K562 (cell line): ENCODE measurements around the gene DNAAF2. TPM values are rescaled to one million over a fixed set of nuclear protein-coding genes. Genes with fewer than 3 reads are reported as not detected.

Source experiments
- ATAC-seq: fragments of 200-7000 bp; cut with Tn5 transposase; 3 replicates; pipeline ENCODE4 v1.9.1; 2020; ENCODE audit warnings: moderate library complexity
- BruUV-seq: library from RNA; stranded (reverse); fragments of 400-500 nt; replicated peaks from 2 replicates; lab custom pipeline; 2021; lab: Mats Ljungman, UMichigan
- CTCF ChIA-PET: fragments of 300-600 bp; formaldehyde crosslinking; extraction: SDS; loops from one replicate; lab custom pipeline; 2021; ENCODE audit warnings: low intra/inter-chr PET ratio; lab: Yijun Ruan, JAX
- POLR2A ChIA-PET: fragments of 300-600, 350-650 bp; sonication (Branson Sonifier 250); formaldehyde crosslinking; extraction: SDS; loops from one replicate; lab custom pipeline; 2021; ENCODE audit warnings: antibody characterized with exemption, inconsistent platforms; lab: Yijun Ruan, JAX
- DNase-seq, 4 experiments: peaks; one replicate each; pipeline versions ENCODE4 v3.0.0 to v3.0.0-alpha.2; 2011 to 2018; ENCODE audit warnings: low spot score in 3 of 4, mixed read lengths in 3 of 4; ENCODE audit errors: extremely low read depth in 1 of 4
- FAIRE-seq: peaks from 2 replicates; lab custom pipeline; 2011; peaks lifted over from hg19 to GRCh38; lab: Jason Lieb, UNC
- H2AFZ ChIP-seq: 2 replicates; pipeline ENCODE4 v1.6.0; 2011; ENCODE audit warnings: low read depth, low read length, control low read depth, inconsistent platforms
- H3K27ac ChIP-seq: fragments of 200-600 bp; 3 replicates; pipeline ENCODE4 v1.8.0; 2011; ENCODE audit warnings: low read depth, mild to moderate bottlenecking, control low read depth, inconsistent platforms, low read length, moderate library complexity, mixed read lengths; ENCODE audit errors: extremely low read depth
- H3K27me3 ChIP-seq, 2 experiments: fragments of 300-600 bp in 1 of 2; 2 replicates in 1 of 2; 3 replicates in 1 of 2; pipeline versions ENCODE4 v1.6.0 to v1.8.0; 2011; ENCODE audit warnings: inconsistent platforms in 2 of 2, low read length in 2 of 2, mild to moderate bottlenecking in 1 of 2, mixed read lengths in 1 of 2, moderate library complexity in 1 of 2; ENCODE audit not compliant: control insufficient read depth in 2 of 2, insufficient read depth in 2 of 2
- H3K36me3 ChIP-seq: fragments of 300-600 bp; 3 replicates; pipeline ENCODE4 v1.8.0; 2011; ENCODE audit warnings: mild to moderate bottlenecking, low read length, inconsistent platforms; ENCODE audit not compliant: control insufficient read depth, insufficient read depth
- H3K4me1 ChIP-seq, 2 experiments: fragments of 200-600 bp in 1 of 2; replicated peaks in 1 of 2; 2 replicates in 1 of 2; 3 replicates in 1 of 2; pipeline versions ENCODE4 v1.5.1 to v1.8.0; 2011; ENCODE audit warnings: inconsistent platforms in 2 of 2, low read length in 2 of 2, mild to moderate bottlenecking in 1 of 2, mixed read lengths in 1 of 2, moderate library complexity in 1 of 2; ENCODE audit not compliant: control insufficient read depth in 2 of 2, insufficient read depth in 2 of 2
- H3K4me2 ChIP-seq: 2 replicates; pipeline ENCODE4 v1.6.1; 2011; ENCODE audit warnings: low read length, control low read depth, inconsistent platforms, mixed read lengths; ENCODE audit not compliant: insufficient read depth
- H3K4me3 ChIP-seq: fragments of 200-600 bp; sonication (generic), shearing (Covaris generic); 2 replicates; pipeline ENCODE4 v1.5.1; 2016; ENCODE audit warnings: control low read depth, inconsistent platforms
- H3K79me2 ChIP-seq: fragments of 200-600 bp; 3 replicates; pipeline ENCODE4 v1.8.0; 2011; ENCODE audit warnings: low read length, inconsistent platforms; ENCODE audit not compliant: control insufficient read depth, insufficient read depth
- H3K9ac ChIP-seq, 2 experiments: 2 replicates each; pipeline versions ENCODE4 v1.6.0 to v1.6.1; 2011; ENCODE audit warnings: low read depth in 2 of 2, low read length in 2 of 2, control low read depth in 1 of 2, inconsistent platforms in 1 of 2, mild to moderate bottlenecking in 1 of 2, mixed read lengths in 1 of 2; ENCODE audit not compliant: insufficient read depth in 1 of 2
- H3K9me1 ChIP-seq: one replicate; pipeline ENCODE4 v1.6.0; 2011; ENCODE audit warnings: inconsistent platforms, mild to moderate bottlenecking, low read length, moderate library complexity; ENCODE audit not compliant: control insufficient read depth, insufficient read depth
- H3K9me3 ChIP-seq: replicated peaks from 2 replicates; pipeline ENCODE4 v1.5.1; 2011; ENCODE audit warnings: low read depth, low read length, inconsistent platforms; ENCODE audit not compliant: control insufficient read depth, insufficient read depth
- H4K20me1 ChIP-seq: replicated peaks from 2 replicates; pipeline ENCODE4 v1.6.1; 2011; ENCODE audit warnings: low read length, inconsistent platforms, mixed read lengths; ENCODE audit not compliant: control insufficient read depth, insufficient read depth
- CHD2 ChIP-seq: IDR thresholded peaks from 2 replicates; pipeline ENCODE4 v1.6.1; 2011; ENCODE audit warnings: low read depth, low read length
- GABPB2 ChIP-seq: fragments of 250-450 bp; sonication (Bioruptor Pico); conservative IDR thresholded peaks from 2 replicates; pipeline ENCODE4 v1.5.1; 2021; ENCODE audit warnings: mild to moderate bottlenecking
- KAT8 ChIP-seq: fragments of 450-650 bp; IDR thresholded peaks from 2 replicates; pipeline ENCODE4 v1.6.1; 2016; ENCODE audit warnings: low read depth, mild to moderate bottlenecking
- LARP7 ChIP-seq: fragments of 450-650 bp; IDR thresholded peaks from 2 replicates; pipeline ENCODE4 v1.6.1; 2016
- NR3C1 ChIP-seq: sonication (generic); formaldehyde crosslinking; IDR thresholded peaks from 2 replicates; pipeline ENCODE4 v1.8.1; 2022; ENCODE audit warnings: missing genetic modification reagents
- RB1 ChIP-seq: fragments of 450-650 bp; IDR thresholded peaks from 2 replicates; pipeline ENCODE4 v1.6.1; 2017; ENCODE audit warnings: low read depth, mild to moderate bottlenecking
- TAF7 ChIP-seq: fragments of 450-650 bp; IDR thresholded peaks from 2 replicates; pipeline ENCODE4 v1.6.1; 2016; ENCODE audit warnings: missing genetic modification characterization, missing compliant biosample characterization
- ZBTB34 ChIP-seq: fragments of 250-450 bp; sonication (Bioruptor Pico); IDR thresholded peaks from 2 replicates; pipeline ENCODE4 v1.8.0; 2021; ENCODE audit warnings: mild to moderate bottlenecking, moderate library complexity
- ZBTB49 ChIP-seq: sonication (generic); formaldehyde crosslinking; IDR thresholded peaks from 2 replicates; pipeline ENCODE4 v1.8.0; 2022; ENCODE audit warnings: missing genetic modification reagents, mild to moderate bottlenecking, borderline replicate concordance
- ZNF146 ChIP-seq: IDR thresholded peaks from one replicate; pipeline ENCODE4 v1.6.1; 2018; ENCODE audit warnings: missing compliant biosample characterization; ENCODE audit not compliant: unreplicated experiment
- ZNF24 ChIP-seq: fragments of 450-650 bp; IDR thresholded peaks from 2 replicates; pipeline ENCODE4 v1.6.1; 2016
- ZNF655 ChIP-seq: fragments of 250-450 bp; sonication (Bioruptor Pico); IDR thresholded peaks from 2 replicates; pipeline ENCODE4 v1.5.0; 2021
- ZNF707 ChIP-seq: fragments of 250-450 bp; sonication (Bioruptor Pico); conservative IDR thresholded peaks from 2 replicates; pipeline ENCODE4 v1.8.0; 2022; ENCODE audit warnings: inconsistent platforms, mild to moderate bottlenecking, moderate library complexity
- WGBS: fragments of 100-300 bp; shearing (Covaris generic); methylation state at CpG from one replicate; pipeline ENCODE4 v1.1.6; 2016; ENCODE audit warnings: low coverage, mixed read lengths; ENCODE audit not compliant: insufficient coverage; ENCODE audit errors: missing lambda C conversion rate; 5-methylcytosine and 5-hydroxymethylcytosine counted together
- in situ Hi-C: fragments of 300-500 bp; cut with MboI; formaldehyde crosslinking; loops from 4 replicates; pipeline ENCODE4 v1.15.0; 2018; ENCODE audit warnings: inconsistent platforms, mixed read lengths
- intact Hi-C: fragments of 100-400 bp; cut with micrococcal nuclease; formaldehyde crosslinking; loops from 2 replicates; pipeline ENCODE4 v1.14.2; 2022
- polyA plus RNA-seq, 8 experiments: library from polyadenylated mRNA; depleted of rRNA in 4 of 8; stranded (reverse) in 5 of 8; unstranded in 3 of 8; fragments of >200 nt; fragmentation: Nextera tagmentation in 2 of 8; fragmentation: Illumina TruSeq in 1 of 8; extraction: Ambion mirVana in 2 of 8; extraction: Trizol in 1 of 8; gene quantifications; 2 replicates each; pipeline versions ENCODE4 v1.2.1 to v1.2.3, GENCODE V29; 2011 to 2014; ENCODE audit warnings: inconsistent platforms in 1 of 8, missing spikeins in 1 of 8
- total RNA-seq, 7 experiments: library from RNA; depleted of rRNA in 6 of 7; stranded (reverse); fragments of >200 nt in 6 of 7; fragmentation: Illumina TruSeq in 2 of 7; extraction: Trizol in 2 of 7; gene quantifications; 2 replicates each; pipeline versions ENCODE4 v1.2.1 to v1.2.3, GENCODE V29; 2011 to 2021; ENCODE audit warnings: low replicate concordance in 1 of 7

The DNAAF2 gene
- total and polyA plus RNA-seq, 9 of the 15 experiments (the other 6 are each of a cell fraction or from before 2014, with no cell fraction given) = 2.4 to 14.6 (median 11.1) TPM

GRCh38 chr14:49612251-49612650 lies 22.8 kb downstream of the DNAAF2 start:
- Histone ChIP-seq H3K4me3 (no peak overlapping the region), H3K9me3 (no peaks in the 10 kb centered on the region), H4K20me1 (no peaks in the 10 kb centered on the region), H2AFZ (no peak overlapping the region), H3K27ac (no peak overlapping the region), H3K9ac (no peak overlapping the region), H3K4me1 (peaks cover 0 to 4% of the 10 kb centered on the region in 2 experiments; a peak in 4 of 5 replicates), H3K36me3 (peaks cover 45% of the 10 kb centered on the region), H3K27me3 (no peaks in the 10 kb centered on the region), H3K79me2 (peaks cover 25% of the 10 kb centered on the region), H3K4me2 (no peak overlapping the region), H3K9me1 (peaks cover under 1% of the 10 kb centered on the region)
- ATAC-seq (no peak), DNase-seq (no peak), FAIRE-seq (no peak)
- intact Hi-C loops (no loop called here), in situ Hi-C loops (no loop called here)
- no TSS peak for BruUV-seq
- TF ChIP-seq NR3C1 (CRISPR knock-in tag) (no peak), ZNF707 (CRISPR knock-in tag) (no peak), ZBTB49 (CRISPR knock-in tag) (no peak), ZNF24 (no peak), RB1 (no peak), TAF7 (no peak), KAT8 (no peak), GABPB2 (CRISPR knock-in tag) (no peak), ZNF146 (CRISPR knock-in tag) (no peak), ZBTB34 (CRISPR knock-in tag) (no peak), CHD2 (no peak), LARP7 (no peak), ZNF655 (no peak)
- ChIA-PET CTCF (no interaction called here), POLR2A (interaction anchor here (0.8 to 1.0 kb wide), 2 partner anchors 8 to 13 kb away, joined by 3 read pairs; partner anchors contain the start of genes LRR1, MGAT2 and RPL36AL)
- WGBS = 74% methylated on average over 4 of the region's 4 CpGs
